Panc1 (cell line): ENCODE data around the gene CXCR6.

Source experiments
- REST ChIP-seq, 2 experiments: IDR thresholded peaks; 2 replicates each; pipeline ENCODE4 v1.6.1; 2011 to 2012; ENCODE audit warnings: low read depth in 2 of 2, control low read depth in 1 of 2, low read length in 1 of 2, mild to moderate bottlenecking in 1 of 2, moderate library complexity in 1 of 2; ENCODE audit not compliant: insufficient read depth in 1 of 2
- TCF7L2 ChIP-seq: IDR thresholded peaks from 2 replicates; pipeline ENCODE4 v1.6.1; 2011; ENCODE audit warnings: mild to moderate bottlenecking, low read depth, low read length, inconsistent platforms

- TF ChIP-seq REST (IDR thresholded peaks at IDR 0.05; ENCODE audit: insufficient read depth in 1 of 2, low read depth in 2 of 2, low read length in 1 of 2) (no peak), TCF7L2 (no peak)
These were observed 4.4 kb upstream of the CXCR6 start for GRCh38 chr3:45938864-45939263.
